GM12892 (cell line): ENCODE results near the gene KCNIP3.

Source experiments
- POLR2A ChIP-seq: IDR thresholded peaks from 2 replicates; pipeline ENCODE4 v1.6.1; 2011; ENCODE audit warnings: low read depth, low read length, control low read depth
- POLR2AphosphoS5 ChIP-seq: IDR thresholded peaks from 2 replicates; pipeline ENCODE4 v1.6.1; 2011; ENCODE audit warnings: low read depth, low read length, control low read depth

DNA sequence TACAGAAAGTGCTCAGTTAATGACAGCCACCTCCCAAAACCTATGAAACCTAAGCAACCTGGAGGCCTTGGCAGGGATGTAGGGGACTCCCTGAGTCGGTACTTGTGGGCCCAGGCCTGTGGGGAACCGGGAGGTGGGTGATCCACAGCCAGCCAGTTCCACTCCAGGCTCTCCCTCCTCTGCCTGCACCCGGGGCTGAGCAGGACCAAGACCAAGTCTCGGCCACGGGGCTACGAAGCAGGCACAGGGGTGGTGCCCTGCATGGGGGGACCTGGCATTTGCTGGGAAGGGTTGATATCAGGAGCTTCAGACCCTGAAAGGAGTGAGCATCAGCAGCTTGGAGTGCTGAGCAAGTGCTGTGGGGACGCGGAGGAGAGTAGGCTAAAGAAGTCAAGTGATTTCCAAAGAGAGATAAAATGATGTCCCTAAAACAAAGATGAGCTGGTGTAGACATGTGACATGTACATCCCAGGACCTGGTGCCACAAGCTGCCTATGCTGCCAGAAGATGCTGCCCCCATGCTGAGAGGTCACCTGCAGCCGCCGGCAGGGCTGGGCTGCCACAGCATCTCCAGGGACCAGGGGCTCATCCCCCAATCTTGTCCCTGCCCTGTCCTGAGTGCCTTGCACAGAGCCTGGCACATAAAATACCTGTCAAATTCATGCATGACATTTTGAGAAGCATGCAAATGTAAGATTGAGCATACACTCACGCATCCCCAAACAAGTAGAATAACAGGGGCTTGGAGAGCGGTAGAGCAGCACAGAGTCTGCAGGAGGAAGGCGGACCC is 21.5 kb downstream of the KCNIP3 start:
- TF ChIP-seq POLR2A, result no peak
- TF ChIP-seq POLR2AphosphoS5, result no peak
